Endothelial cell of umbilical vein (primary cell): Measurements from ENCODE around the gene EXOC3.

Experiments
- CTCF ChIP-seq, 2 donors: IDR thresholded peaks; 1 replicate in 1 of 2; 2 replicates in 1 of 2; pipeline ENCODE4 v1.5.1; 2011; ENCODE audit warnings: low read length in 2 of 2, mild to moderate bottlenecking in 2 of 2, moderate library complexity in 2 of 2, control low read depth in 1 of 2, inconsistent platforms in 1 of 2, low read depth in 1 of 2; ENCODE audit not compliant: insufficient read depth in 1 of 2; ENCODE audit errors: extremely low read depth in 1 of 2
- EZH2 ChIP-seq: IDR thresholded peaks from 2 replicates; pipeline ENCODE4 v1.6.1; 2012; ENCODE audit warnings: borderline replicate concordance, low read depth, mild to moderate bottlenecking, moderate library complexity, low read length, inconsistent platforms; ENCODE audit not compliant: severe bottlenecking
- FOS ChIP-seq: IDR thresholded peaks from 2 replicates; pipeline ENCODE4 v1.6.1; 2011; ENCODE audit warnings: mild to moderate bottlenecking, low read length, moderate library complexity, borderline replicate concordance; ENCODE audit not compliant: insufficient read depth
- GATA2 ChIP-seq: IDR thresholded peaks from 2 replicates; pipeline ENCODE4 v1.7.0; 2011; ENCODE audit warnings: low read depth, mild to moderate bottlenecking, moderate library complexity, mixed read lengths, low read length; ENCODE audit not compliant: insufficient read length, insufficient read depth
- JUN ChIP-seq: IDR thresholded peaks from 2 replicates; pipeline ENCODE4 v1.6.1; 2011; ENCODE audit warnings: borderline replicate concordance, low read depth; ENCODE audit not compliant: insufficient read length, insufficient read depth
- MAX ChIP-seq: IDR thresholded peaks from 2 replicates; pipeline ENCODE4 v1.6.1; 2011; ENCODE audit not compliant: insufficient read depth, insufficient read length
- POLR2A ChIP-seq: IDR thresholded peaks from 2 replicates; pipeline ENCODE4 v1.6.1; 2012; ENCODE audit warnings: low read depth, mild to moderate bottlenecking, control low read depth, low read length
- POLR2AphosphoS5 ChIP-seq: IDR thresholded peaks from 2 replicates; pipeline ENCODE4 v1.6.1; 2012; ENCODE audit warnings: low read depth, mild to moderate bottlenecking, control low read depth, low read length, moderate library complexity; ENCODE audit not compliant: insufficient read depth

GRCh38 chr5:501105-501830 lies 58.3 kb downstream of the EXOC3 start:
- TF ChIP-seq CTCF (IDR thresholded peaks at IDR 0.05; ENCODE audit: extremely low read depth in 1 of 2, insufficient read depth in 1 of 2, low read depth in 1 of 2, low read length in 2 of 2) (no peak), EZH2 (no peak), POLR2A (no peak), MAX (no peak), POLR2AphosphoS5 (no peak), GATA2 (no peak), FOS (no peak), JUN (no peak)
